Measurements from ENCODE around the gene AGAP1.

GRCh38 chr2:235831755-235832154 is 337.9 kb downstream of the AGAP1 start:
- no peak for TF ChIP-seq POLR2A (IDR thresholded peaks at IDR 0.05)
- TF ChIP-seq CTCF (IDR thresholded peaks at IDR 0.05) = no peak

Data from right lobe of liver (tissue), 4 donors.